ENCODE measurements around the gene ANKS1B. TPM values are rescaled to one million over a fixed set of nuclear protein-coding genes. Genes with fewer than 3 reads are reported as not detected.

The ANKS1B gene
- total and polyA plus RNA-seq, 10 of the 15 experiments (the other 5 are each of a cell fraction or from before 2014, with no cell fraction given): 0.16 to 1.3 (median 0.82) TPM; not detected in 7

DNA sequence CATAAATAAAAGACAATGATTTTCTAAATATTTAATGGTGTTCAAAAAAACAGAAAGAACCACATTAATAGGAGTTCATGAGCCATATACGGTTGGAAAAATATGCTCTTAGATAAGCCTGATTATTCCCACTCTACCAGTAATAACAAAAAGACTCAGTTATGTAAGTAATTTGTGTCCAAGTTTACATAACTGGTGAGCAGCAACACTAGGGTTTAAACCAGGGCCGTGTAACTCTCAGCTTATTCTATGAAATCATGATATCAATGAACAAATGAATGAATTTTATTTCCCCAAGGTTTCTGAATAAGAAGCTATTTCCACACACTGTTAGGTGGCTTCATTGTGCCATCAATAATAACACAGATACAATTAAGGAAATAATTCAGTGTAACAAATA lies 238.8 kb downstream of the ANKS1B start:
- in situ Hi-C loops (cut with MboI): no loop called here
- ChIA-PET SMC1A (ENCODE audit: uncharacterized antibody, unreplicated experiment) (no interaction called here), POLR2A (no interaction called here), CTCF (no interaction called here), RAD21 (ENCODE audit: unreplicated experiment) (no interaction called here)
- ATAC-seq (no peak), FAIRE-seq (no peak), DNase-seq (ENCODE audit: low read depth, low spot score) (no peak)
- TF ChIP-seq MEF2B (IDR thresholded peaks at IDR 0.05; ENCODE audit: partially characterized antibody, poor library complexity, severe bottlenecking) (no peak), SMC3 (IDR thresholded peaks at IDR 0.05; ENCODE audit: borderline replicate concordance, low read length) (no peak), SRF (IDR thresholded peaks at IDR 0.05; ENCODE audit: low read depth in 2 of 2, low read length in 2 of 2) (no peak), RBBP5 (conservative IDR thresholded peaks at IDR 0.05) (no peak), EZH2 (IDR thresholded peaks at IDR 0.05; ENCODE audit: borderline replicate concordance, control insufficient read depth, low read depth, low read length) (no peak)
- no peak overlapping the region for H3K27ac ChIP-seq (ENCODE audit: control insufficient read depth, insufficient read depth)
- BruUV-seq (replicated peaks): no TSS peak
- no peaks in the 10 kb centered on the region for H3K4me1 ChIP-seq (ENCODE audit: control insufficient read depth, insufficient read depth, low read length)
- no peak overlapping the region for H3K4me2 ChIP-seq (ENCODE audit: control insufficient read depth, insufficient read depth)
- WGBS (ENCODE audit: insufficient coverage, insufficient replicate concordance, low lambda C conversion rate, missing lambda C conversion rate): 27% methylated on average over 2 of the region's 2 CpGs
- H3K9ac ChIP-seq (ENCODE audit: control insufficient read depth, insufficient read depth, low read length): no peak overlapping the region
- H4K20me1 ChIP-seq (ENCODE audit: control insufficient read depth, insufficient read depth): no peaks in the 10 kb centered on the region
- intact Hi-C loops (cut with micrococcal nuclease; ENCODE audit: unreplicated experiment): no loop called here
- no peaks in the 10 kb centered on the region for H3K79me2 ChIP-seq (ENCODE audit: control insufficient read depth, insufficient read depth, low read length)
- no peak overlapping the region for H3K4me3 ChIP-seq
- no peaks in the 10 kb centered on the region for H3K36me3 ChIP-seq (ENCODE audit: control insufficient read depth in 2 of 2, insufficient read depth in 2 of 2, low read length in 1 of 2)
- H3K27me3 ChIP-seq (replicated peaks in 1 of 2; ENCODE audit: control insufficient read depth in 2 of 2, insufficient read depth in 2 of 2, low read length in 1 of 2): no peaks in the 10 kb centered on the region
- no peaks in the 10 kb centered on the region for H3K9me3 ChIP-seq (replicated peaks; ENCODE audit: control insufficient read depth, insufficient read depth, low read length)
- H2AFZ ChIP-seq (ENCODE audit: control insufficient read depth, low read depth, low read length): no peak overlapping the region

DNA sequence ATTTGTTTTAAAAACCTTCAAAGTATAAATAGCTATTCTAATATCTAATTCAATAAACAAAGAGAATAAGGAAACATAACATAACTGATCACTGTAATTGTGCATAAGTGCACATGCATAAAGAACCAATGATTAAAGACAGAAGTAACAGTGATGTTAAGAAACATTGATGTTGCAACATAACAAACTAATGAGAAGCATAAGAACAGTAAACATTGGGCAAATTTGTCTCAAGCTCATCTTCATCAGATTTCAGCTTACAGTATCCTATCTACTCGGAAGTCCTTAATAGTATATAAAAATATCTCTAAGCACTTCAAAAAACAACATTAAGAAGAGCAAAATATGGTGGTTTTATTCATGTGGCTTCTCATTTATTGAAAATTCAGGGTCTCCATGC lies 239.6 kb downstream of the ANKS1B start:
- BruUV-seq (replicated peaks): no TSS peak
- no peaks in the 10 kb centered on the region for H3K4me1 ChIP-seq (ENCODE audit: control insufficient read depth, insufficient read depth, low read length)
- H3K9ac ChIP-seq (ENCODE audit: control insufficient read depth, insufficient read depth, low read length): no peak overlapping the region
- intact Hi-C loops (cut with micrococcal nuclease; ENCODE audit: unreplicated experiment) (no loop called here), in situ Hi-C loops (cut with MboI) (no loop called here)
- H2AFZ ChIP-seq (ENCODE audit: control insufficient read depth, low read depth, low read length): no peak overlapping the region
- H3K79me2 ChIP-seq (ENCODE audit: control insufficient read depth, insufficient read depth, low read length): no peaks in the 10 kb centered on the region
- no peak overlapping the region for H3K4me2 ChIP-seq (ENCODE audit: control insufficient read depth, insufficient read depth)
- ChIA-PET SMC1A (ENCODE audit: uncharacterized antibody, unreplicated experiment) (no interaction called here), RAD21 (ENCODE audit: unreplicated experiment) (no interaction called here), POLR2A (no interaction called here), CTCF (interaction anchor here (0.8 kb wide), 1 partner anchor 1380 kb away, joined by 3 read pairs; no protein-coding TSS in a partner anchor)
- no peak for FAIRE-seq
- H3K4me3 ChIP-seq: no peak overlapping the region
- 0% methylated on average over 1 of the region's 1 CpG for WGBS (ENCODE audit: insufficient coverage, insufficient replicate concordance, low lambda C conversion rate, missing lambda C conversion rate)
- H3K27me3 ChIP-seq (replicated peaks in 1 of 2; ENCODE audit: control insufficient read depth in 2 of 2, insufficient read depth in 2 of 2, low read length in 1 of 2): no peaks in the 10 kb centered on the region
- H3K27ac ChIP-seq (ENCODE audit: control insufficient read depth, insufficient read depth): no peak overlapping the region
- H3K9me3 ChIP-seq (replicated peaks; ENCODE audit: control insufficient read depth, insufficient read depth, low read length): no peaks in the 10 kb centered on the region
- no peak for ATAC-seq
- H4K20me1 ChIP-seq (ENCODE audit: control insufficient read depth, insufficient read depth): no peaks in the 10 kb centered on the region
- no peak for DNase-seq (ENCODE audit: low read depth, low spot score)
- H3K36me3 ChIP-seq (ENCODE audit: control insufficient read depth in 2 of 2, insufficient read depth in 2 of 2, low read length in 1 of 2): no peaks in the 10 kb centered on the region
- TF ChIP-seq, protein P1, sequence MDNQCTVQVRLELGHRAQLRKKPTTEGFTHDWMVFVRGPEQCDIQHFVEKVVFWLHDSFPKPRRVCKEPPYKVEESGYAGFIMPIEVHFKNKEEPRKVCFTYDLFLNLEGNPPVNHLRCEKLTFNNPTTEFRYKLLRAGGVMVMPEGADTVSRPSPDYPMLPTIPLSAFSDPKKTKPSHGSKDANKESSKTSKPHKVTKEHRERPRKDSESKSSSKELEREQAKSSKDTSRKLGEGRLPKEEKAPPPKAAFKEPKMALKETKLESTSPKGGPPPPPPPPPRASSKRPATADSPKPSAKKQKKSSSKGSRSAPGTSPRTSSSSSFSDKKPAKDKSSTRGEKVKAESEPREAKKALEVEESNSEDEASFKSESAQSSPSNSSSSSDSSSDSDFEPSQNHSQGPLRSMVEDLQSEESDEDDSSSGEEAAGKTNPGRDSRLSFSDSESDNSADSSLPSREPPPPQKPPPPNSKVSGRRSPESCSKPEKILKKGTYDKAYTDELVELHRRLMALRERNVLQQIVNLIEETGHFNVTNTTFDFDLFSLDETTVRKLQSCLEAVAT (IDR thresholded peaks at IDR 0.05): no peak
- no peak for TF ChIP-seq MTA3 (IDR thresholded peaks at IDR 0.05; ENCODE audit: borderline replicate concordance, low read length)
- TF ChIP-seq RUNX3 (IDR thresholded peaks at IDR 0.05; ENCODE audit: low read length): no peak
- TF ChIP-seq, protein P2, sequence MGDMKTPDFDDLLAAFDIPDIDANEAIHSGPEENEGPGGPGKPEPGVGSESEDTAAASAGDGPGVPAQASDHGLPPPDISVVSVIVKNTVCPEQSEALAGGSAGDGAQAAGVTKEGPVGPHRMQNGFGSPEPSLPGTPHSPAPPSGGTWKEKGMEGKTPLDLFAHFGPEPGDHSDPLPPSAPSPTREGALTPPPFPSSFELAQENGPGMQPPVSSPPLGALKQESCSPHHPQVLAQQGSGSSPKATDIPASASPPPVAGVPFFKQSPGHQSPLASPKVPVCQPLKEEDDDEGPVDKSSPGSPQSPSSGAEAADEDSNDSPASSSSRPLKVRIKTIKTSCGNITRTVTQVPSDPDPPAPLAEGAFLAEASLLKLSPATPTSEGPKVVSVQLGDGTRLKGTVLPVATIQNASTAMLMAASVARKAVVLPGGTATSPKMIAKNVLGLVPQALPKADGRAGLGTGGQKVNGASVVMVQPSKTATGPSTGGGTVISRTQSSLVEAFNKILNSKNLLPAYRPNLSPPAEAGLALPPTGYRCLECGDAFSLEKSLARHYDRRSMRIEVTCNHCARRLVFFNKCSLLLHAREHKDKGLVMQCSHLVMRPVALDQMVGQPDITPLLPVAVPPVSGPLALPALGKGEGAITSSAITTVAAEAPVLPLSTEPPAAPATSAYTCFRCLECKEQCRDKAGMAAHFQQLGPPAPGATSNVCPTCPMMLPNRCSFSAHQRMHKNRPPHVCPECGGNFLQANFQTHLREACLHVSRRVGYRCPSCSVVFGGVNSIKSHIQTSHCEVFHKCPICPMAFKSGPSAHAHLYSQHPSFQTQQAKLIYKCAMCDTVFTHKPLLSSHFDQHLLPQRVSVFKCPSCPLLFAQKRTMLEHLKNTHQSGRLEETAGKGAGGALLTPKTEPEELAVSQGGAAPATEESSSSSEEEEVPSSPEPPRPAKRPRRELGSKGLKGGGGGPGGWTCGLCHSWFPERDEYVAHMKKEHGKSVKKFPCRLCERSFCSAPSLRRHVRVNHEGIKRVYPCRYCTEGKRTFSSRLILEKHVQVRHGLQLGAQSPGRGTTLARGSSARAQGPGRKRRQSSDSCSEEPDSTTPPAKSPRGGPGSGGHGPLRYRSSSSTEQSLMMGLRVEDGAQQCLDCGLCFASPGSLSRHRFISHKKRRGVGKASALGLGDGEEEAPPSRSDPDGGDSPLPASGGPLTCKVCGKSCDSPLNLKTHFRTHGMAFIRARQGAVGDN (IDR thresholded peaks at IDR 0.05): no peak
- no peak for TF ChIP-seq LARP7 (IDR thresholded peaks at IDR 0.05)
- TF ChIP-seq EGR1 (IDR thresholded peaks at IDR 0.05; ENCODE audit: borderline replicate concordance in 1 of 2, low read depth in 2 of 2, low read length in 2 of 2): no peak
- TF ChIP-seq, protein P3, sequence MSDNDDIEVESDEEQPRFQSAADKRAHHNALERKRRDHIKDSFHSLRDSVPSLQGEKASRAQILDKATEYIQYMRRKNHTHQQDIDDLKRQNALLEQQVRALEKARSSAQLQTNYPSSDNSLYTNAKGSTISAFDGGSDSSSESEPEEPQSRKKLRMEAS (IDR thresholded peaks at IDR 0.05; ENCODE audit: low read depth, low read length): no peak
- no peak for TF ChIP-seq WRNIP1 (IDR thresholded peaks at IDR 0.05; ENCODE audit: borderline replicate concordance, low read depth, low read length)
- no peak for TF ChIP-seq SMAD5 (IDR thresholded peaks at IDR 0.05; ENCODE audit: low read depth)
